ENCODE data around the gene ACAP3. TPM values are rescaled to one million over a fixed set of nuclear protein-coding genes. Genes with fewer than 3 reads are reported as not detected.

Gene ACAP3
- total and polyA plus RNA-seq, 2 donors (not counting 3 experiments of a cell fraction or from before 2014, with no cell fraction given), result 27.8 to 39.0 TPM

DNA sequence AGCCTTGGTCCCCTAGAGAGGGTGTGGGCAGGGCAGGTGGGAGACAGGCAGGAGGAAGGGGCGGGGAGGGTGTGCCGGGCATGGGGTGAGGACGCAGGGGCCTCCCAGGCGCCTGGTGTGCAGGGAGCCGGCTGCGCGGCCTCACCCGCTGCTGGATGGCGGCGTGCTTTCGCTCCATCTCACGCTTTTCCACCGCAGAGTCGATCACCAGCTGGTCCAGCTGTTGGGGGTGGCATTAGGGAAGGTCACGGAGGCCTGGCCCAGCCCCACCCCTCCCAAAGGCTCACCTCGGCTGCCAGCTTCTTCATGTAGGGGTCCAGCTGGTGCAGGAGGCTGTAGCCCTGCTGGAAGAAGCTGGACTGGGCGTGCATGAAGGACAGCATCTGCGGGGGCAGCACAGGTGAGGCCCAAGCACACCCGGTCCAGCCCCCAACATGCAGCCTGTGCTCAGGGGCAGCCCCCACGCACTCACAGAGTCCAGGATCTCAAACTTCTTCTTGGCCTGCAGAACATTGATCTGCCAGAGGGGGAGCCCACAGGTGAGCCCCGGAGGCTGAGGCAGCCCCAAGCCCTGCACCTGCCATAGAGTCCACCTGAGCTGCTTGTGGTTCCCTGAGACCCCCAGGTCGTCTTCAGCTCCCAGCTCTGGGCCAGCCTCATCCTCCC is 7.9 kb downstream of the ACAP3 start:
- Histone ChIP-seq H3K27ac (ENCODE audit: insufficient read depth, low read depth, low read length) (no peak overlapping the region), H3K4me3 (replicated peaks in 1 of 3; ENCODE audit: insufficient read depth in 1 of 3, low read depth in 1 of 3, low read length in 3 of 3) (no peak overlapping the region), H3K9me1 (replicated peaks; ENCODE audit: control insufficient read depth, extremely low read depth, insufficient read depth, low read length) (no peaks in the 10 kb centered on the region), H3K4me2 (ENCODE audit: insufficient read depth, low read length) (no peak overlapping the region), H3K9me3 (replicated peaks; ENCODE audit: control insufficient read depth, insufficient read depth, low read length) (no peaks in the 10 kb centered on the region), H3K27me3 (ENCODE audit: control insufficient read depth in 2 of 2, insufficient read depth in 2 of 2, low read length in 2 of 2) (no peaks in the 10 kb centered on the region), H2AFZ (ENCODE audit: low read depth, low read length) (no peak overlapping the region), H3K4me1 (ENCODE audit: control insufficient read depth, extremely low read depth, insufficient read depth, low read length) (no peaks in the 10 kb centered on the region), H4K20me1 (replicated peaks; ENCODE audit: control insufficient read depth, extremely low read depth, insufficient read depth, low read length) (no peaks in the 10 kb centered on the region), H3K36me3 (ENCODE audit: control insufficient read depth in 2 of 2, extremely low read depth in 1 of 2, insufficient read depth in 2 of 2, low read length in 2 of 2) (no peaks in the 10 kb centered on the region), H3K79me2 (ENCODE audit: control insufficient read depth, insufficient read depth, low read length) (no peaks in the 10 kb centered on the region), H3K9ac (replicated peaks; ENCODE audit: extremely low read depth, insufficient read depth, low read length) (no peak overlapping the region)
- FAIRE-seq (no peak), DNase-seq (ENCODE audit: low read depth, low spot score) (no peak)
- CTCF ChIA-PET, result no interaction called here
- TF ChIP-seq POLR2AphosphoS5 (IDR thresholded peaks at IDR 0.05; ENCODE audit: insufficient read depth, low read depth, low read length), result no peak
- TF ChIP-seq, protein P1, sequence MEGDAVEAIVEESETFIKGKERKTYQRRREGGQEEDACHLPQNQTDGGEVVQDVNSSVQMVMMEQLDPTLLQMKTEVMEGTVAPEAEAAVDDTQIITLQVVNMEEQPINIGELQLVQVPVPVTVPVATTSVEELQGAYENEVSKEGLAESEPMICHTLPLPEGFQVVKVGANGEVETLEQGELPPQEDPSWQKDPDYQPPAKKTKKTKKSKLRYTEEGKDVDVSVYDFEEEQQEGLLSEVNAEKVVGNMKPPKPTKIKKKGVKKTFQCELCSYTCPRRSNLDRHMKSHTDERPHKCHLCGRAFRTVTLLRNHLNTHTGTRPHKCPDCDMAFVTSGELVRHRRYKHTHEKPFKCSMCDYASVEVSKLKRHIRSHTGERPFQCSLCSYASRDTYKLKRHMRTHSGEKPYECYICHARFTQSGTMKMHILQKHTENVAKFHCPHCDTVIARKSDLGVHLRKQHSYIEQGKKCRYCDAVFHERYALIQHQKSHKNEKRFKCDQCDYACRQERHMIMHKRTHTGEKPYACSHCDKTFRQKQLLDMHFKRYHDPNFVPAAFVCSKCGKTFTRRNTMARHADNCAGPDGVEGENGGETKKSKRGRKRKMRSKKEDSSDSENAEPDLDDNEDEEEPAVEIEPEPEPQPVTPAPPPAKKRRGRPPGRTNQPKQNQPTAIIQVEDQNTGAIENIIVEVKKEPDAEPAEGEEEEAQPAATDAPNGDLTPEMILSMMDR (IDR thresholded peaks at IDR 0.05; ENCODE audit: extremely low read depth in 1 of 2, insufficient read depth in 1 of 2, low read depth in 1 of 2, low read length in 2 of 2), result peak in 1 of 2 donors; percentile 20
- POLR2A ChIA-PET, result no interaction called here
- dilution Hi-C loops (cut with MboI; ENCODE audit: extremely low pct_ligation_motif_present, low sequenced_read_pairs) (no loop called here), intact Hi-C loops (cut with micrococcal nuclease) (no loop called here)
- no TSS peak for BruUV-seq (replicated peaks)

DNA sequence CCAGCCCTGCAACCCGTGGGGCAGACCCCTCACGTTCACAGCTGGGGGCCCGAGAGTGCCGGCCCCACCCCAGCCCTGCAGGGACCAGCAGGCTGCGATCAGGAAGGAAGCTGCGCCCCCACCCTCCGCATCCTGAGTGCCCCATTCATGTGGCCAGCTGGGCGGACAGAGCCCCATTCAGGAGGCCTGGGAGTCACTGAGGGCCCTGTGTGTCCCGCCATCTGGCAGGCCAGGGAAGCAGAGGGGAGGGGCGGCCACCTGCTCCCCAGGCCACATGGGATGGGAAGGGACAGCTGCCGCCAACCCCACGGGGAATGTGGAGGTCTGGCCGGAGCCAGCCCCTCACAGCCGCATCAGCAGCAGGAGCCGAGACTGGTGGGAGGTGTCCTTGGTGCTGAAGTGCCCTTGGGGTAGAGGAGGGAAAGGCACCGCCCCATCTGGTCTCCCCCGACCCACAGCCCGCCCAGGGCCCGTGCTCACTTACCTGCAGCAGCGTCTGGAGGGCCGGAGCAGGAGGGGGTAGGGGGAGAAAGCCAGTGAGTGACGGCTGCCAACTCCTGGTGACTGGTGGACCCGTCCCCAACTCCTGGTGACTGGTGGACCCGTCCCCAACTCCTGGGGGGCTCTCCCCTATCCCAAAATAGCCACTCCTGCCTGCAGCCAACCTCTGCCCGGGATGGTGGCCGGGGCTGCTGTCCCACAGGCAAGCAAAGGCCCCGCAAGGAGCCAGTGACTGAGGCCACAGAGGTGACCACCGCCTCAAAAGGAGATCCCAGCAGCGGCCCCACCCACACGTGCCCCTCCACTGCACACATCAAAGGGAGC is 8.7 kb downstream of the ACAP3 start:
- DNase-seq (ENCODE audit: low read depth, low spot score) (peak; percentile 19), FAIRE-seq (no peak)
- H3K36me3 ChIP-seq (ENCODE audit: control insufficient read depth in 2 of 2, extremely low read depth in 1 of 2, insufficient read depth in 2 of 2, low read length in 2 of 2), result no peaks in the 10 kb centered on the region
- no peak overlapping the region for H3K4me2 ChIP-seq (ENCODE audit: insufficient read depth, low read length)
- dilution Hi-C loops (cut with MboI; ENCODE audit: extremely low pct_ligation_motif_present, low sequenced_read_pairs), result no loop called here
- no peaks in the 10 kb centered on the region for H3K4me1 ChIP-seq (ENCODE audit: control insufficient read depth, extremely low read depth, insufficient read depth, low read length)
- H3K9ac ChIP-seq (replicated peaks; ENCODE audit: extremely low read depth, insufficient read depth, low read length), result no peak overlapping the region
- TF ChIP-seq GATA2 (IDR thresholded peaks at IDR 0.05; ENCODE audit: insufficient read depth, insufficient read length, low read depth, low read length) (no peak), MYC (IDR thresholded peaks at IDR 0.05; ENCODE audit: low read depth, low read length) (no peak), EZH2 (IDR thresholded peaks at IDR 0.05; ENCODE audit: borderline replicate concordance, low read depth, low read length, severe bottlenecking) (no peak), JUN (IDR thresholded peaks at IDR 0.05; ENCODE audit: borderline replicate concordance, insufficient read depth, insufficient read length, low read depth) (no peak), POLR2AphosphoS5 (IDR thresholded peaks at IDR 0.05; ENCODE audit: insufficient read depth, low read depth, low read length) (no peak), FOS (IDR thresholded peaks at IDR 0.05; ENCODE audit: borderline replicate concordance, insufficient read depth, low read length) (no peak), POLR2A (IDR thresholded peaks at IDR 0.05; ENCODE audit: low read depth, low read length) (no peak)
- TF ChIP-seq, protein P2, sequence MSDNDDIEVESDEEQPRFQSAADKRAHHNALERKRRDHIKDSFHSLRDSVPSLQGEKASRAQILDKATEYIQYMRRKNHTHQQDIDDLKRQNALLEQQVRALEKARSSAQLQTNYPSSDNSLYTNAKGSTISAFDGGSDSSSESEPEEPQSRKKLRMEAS (IDR thresholded peaks at IDR 0.05; ENCODE audit: insufficient read depth, insufficient read length), result no peak
- TF ChIP-seq, protein P1 (IDR thresholded peaks at IDR 0.05; ENCODE audit: extremely low read depth in 1 of 2, insufficient read depth in 1 of 2, low read depth in 1 of 2, low read length in 2 of 2), result no peak
- H3K4me3 ChIP-seq (replicated peaks in 1 of 3; ENCODE audit: insufficient read depth in 1 of 3, low read depth in 1 of 3, low read length in 3 of 3), result no peak overlapping the region
- H4K20me1 ChIP-seq (replicated peaks; ENCODE audit: control insufficient read depth, extremely low read depth, insufficient read depth, low read length), result no peaks in the 10 kb centered on the region
- H3K27me3 ChIP-seq (ENCODE audit: control insufficient read depth in 2 of 2, insufficient read depth in 2 of 2, low read length in 2 of 2), result no peaks in the 10 kb centered on the region
- intact Hi-C loops (cut with micrococcal nuclease), result no loop called here
- H3K9me3 ChIP-seq (replicated peaks; ENCODE audit: control insufficient read depth, insufficient read depth, low read length), result no peaks in the 10 kb centered on the region
- no peak overlapping the region for H2AFZ ChIP-seq (ENCODE audit: low read depth, low read length)
- H3K9me1 ChIP-seq (replicated peaks; ENCODE audit: control insufficient read depth, extremely low read depth, insufficient read depth, low read length), result no peaks in the 10 kb centered on the region
- CTCF ChIA-PET, result no interaction called here
- no peak overlapping the region for H3K27ac ChIP-seq (ENCODE audit: insufficient read depth, low read depth, low read length)
- BruUV-seq (replicated peaks), result no TSS peak
- POLR2A ChIA-PET, result no interaction called here
- H3K79me2 ChIP-seq (ENCODE audit: control insufficient read depth, insufficient read depth, low read length), result no peaks in the 10 kb centered on the region

All from endothelial cell of umbilical vein (primary cell).